ENCODE measurements around the gene DOC2B. TPM values are rescaled to one million over a fixed set of nuclear protein-coding genes. Genes with fewer than 3 reads are reported as not detected.

DOC2B gene
- total and polyA plus RNA-seq, 2 of the 13 experiments (the other 11 are each of a cell fraction or from before 2014, with no cell fraction given): 0.09 to 0.22 TPM

DNA sequence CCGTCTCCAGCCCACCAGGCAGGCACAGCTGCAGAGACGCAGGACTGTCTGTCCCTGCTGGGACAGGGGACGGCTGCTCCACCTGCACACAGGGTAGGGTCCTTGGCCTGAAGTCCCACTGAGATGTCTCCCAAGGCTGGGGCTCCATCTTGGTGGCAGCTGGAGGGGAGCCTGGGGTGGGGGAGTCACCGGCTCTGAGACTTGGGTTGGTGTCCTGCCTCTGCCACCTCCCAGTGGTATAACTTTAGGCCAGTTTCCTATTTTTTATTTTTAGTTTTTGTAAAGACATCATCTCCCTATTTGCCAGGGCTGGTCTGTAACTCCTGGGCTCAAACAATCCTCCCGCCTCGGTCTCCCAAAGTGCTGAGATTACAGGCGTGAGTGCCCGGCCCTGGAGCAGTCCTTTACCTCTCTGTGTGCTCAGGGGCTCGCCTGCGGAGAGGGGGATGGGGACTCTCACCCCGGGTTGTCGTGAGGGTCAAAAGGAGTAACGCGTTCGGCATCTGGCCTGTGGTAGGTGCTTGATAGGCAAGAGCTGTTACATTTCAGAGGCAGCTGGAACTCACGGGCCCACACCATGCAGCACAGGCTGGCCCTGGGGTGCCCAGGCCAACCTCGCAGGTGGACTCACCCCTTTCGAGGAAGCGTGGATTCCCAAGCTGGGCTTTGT is 46.6 kb upstream of the DOC2B start:
- no peak for ATAC-seq
- H3K27ac ChIP-seq (ENCODE audit: extremely low read length, insufficient read depth, low read length): no peak overlapping the region
- no peak overlapping the region for H3K9ac ChIP-seq (ENCODE audit: insufficient read depth, low read depth, low read length)
- FAIRE-seq: no peak
- DNase-seq (ENCODE audit: low spot score): no peak
- intact Hi-C loops (cut with micrococcal nuclease; ENCODE audit: unreplicated experiment): no loop called here
- H2AFZ ChIP-seq (ENCODE audit: low read length): no peak overlapping the region
- TF ChIP-seq ZNF75D (CRISPR knock-in tag; IDR thresholded peaks at IDR 0.05; ENCODE audit: borderline replicate concordance) (no peak), CCAR2 (optimal IDR thresholded peaks at IDR 0.05; ENCODE audit: low read depth, low read length) (no peak), PRPF4 (IDR thresholded peaks at IDR 0.05; ENCODE audit: low read depth, low read length, poor library complexity, severe bottlenecking) (no peak), ZFY (CRISPR knock-in tag; IDR thresholded peaks at IDR 0.05) (no peak), SNRNP70 (IDR thresholded peaks at IDR 0.05; ENCODE audit: low read depth, low read length) (no peak), RFXAP (CRISPR knock-in tag; IDR thresholded peaks at IDR 0.05; ENCODE audit: borderline replicate concordance) (no peak)
- H3K4me3 ChIP-seq (replicated peaks in 1 of 3; ENCODE audit: insufficient read depth in 1 of 3, low read depth in 2 of 3, low read length in 3 of 3): no peak overlapping the region
- CTCF ChIA-PET (ENCODE audit: low intra/inter-chr PET ratio, low total read pairs): no interaction called here
- no peaks in the 10 kb centered on the region for H3K79me2 ChIP-seq (ENCODE audit: insufficient read depth, low read length)
- H4K20me1 ChIP-seq (ENCODE audit: insufficient read depth, low read length): peaks cover 2% of the 10 kb centered on the region; the same call in 1 of the 2 replicates
- no TSS peak for BruUV-seq (replicated peaks)
- H3K4me2 ChIP-seq (ENCODE audit: low read depth, low read length): no peak overlapping the region
- H3K9me3 ChIP-seq (ENCODE audit: low read length): no peaks in the 10 kb centered on the region
- H3K4me1 ChIP-seq (ENCODE audit: insufficient read depth, low read length): peaks cover 7% of the 10 kb centered on the region
- no peaks in the 10 kb centered on the region for H3K36me3 ChIP-seq (replicated peaks in 1 of 2; ENCODE audit: control insufficient read depth in 1 of 2, insufficient read depth in 2 of 2, low read length in 2 of 2)
- no peaks in the 10 kb centered on the region for H3K27me3 ChIP-seq (ENCODE audit: control insufficient read depth in 1 of 2, insufficient read depth in 2 of 2, low read length in 2 of 2)
- in situ Hi-C loops (cut with HindIII; ENCODE audit: extremely low pct_ligation_motif_present, low pct_unique_long_range_greater_than_20kb): no loop called here
- 99% methylated on average over 11 of the region's 19 CpGs for WGBS (ENCODE audit: low lambda C conversion rate)
- POLR2A ChIA-PET: no interaction called here

- H3K4me3 ChIP-seq (replicated peaks in 1 of 3; ENCODE audit: insufficient read depth in 1 of 3, low read depth in 2 of 3, low read length in 3 of 3): no peak overlapping the region
- H2AFZ ChIP-seq (ENCODE audit: low read length): no peak overlapping the region
- H3K79me2 ChIP-seq (ENCODE audit: insufficient read depth, low read length): no peaks in the 10 kb centered on the region
- no peaks in the 10 kb centered on the region for H3K27me3 ChIP-seq (ENCODE audit: control insufficient read depth in 1 of 2, insufficient read depth in 2 of 2, low read length in 2 of 2)
- in situ Hi-C loops (cut with HindIII; ENCODE audit: extremely low pct_ligation_motif_present, low pct_unique_long_range_greater_than_20kb) (no loop called here), intact Hi-C loops (cut with micrococcal nuclease; ENCODE audit: unreplicated experiment) (no loop called here)
- H3K36me3 ChIP-seq (replicated peaks in 1 of 2; ENCODE audit: control insufficient read depth in 1 of 2, insufficient read depth in 2 of 2, low read length in 2 of 2): no peaks in the 10 kb centered on the region
- H3K9ac ChIP-seq (ENCODE audit: insufficient read depth, low read depth, low read length): no peak overlapping the region
- no peak overlapping the region for H3K27ac ChIP-seq (ENCODE audit: extremely low read length, insufficient read depth, low read length)
- no peak for ATAC-seq
- H3K4me2 ChIP-seq (ENCODE audit: low read depth, low read length): no peak overlapping the region
- no peak for DNase-seq (ENCODE audit: low spot score)
- ChIA-PET POLR2A (no interaction called here), CTCF (ENCODE audit: low intra/inter-chr PET ratio, low total read pairs) (no interaction called here)
- FAIRE-seq: no peak
- no peaks in the 10 kb centered on the region; the same call in 1 of the 2 replicates for H4K20me1 ChIP-seq (ENCODE audit: insufficient read depth, low read length)
- no TSS peak for BruUV-seq (replicated peaks)
- TF ChIP-seq SIN3B (IDR thresholded peaks at IDR 0.05; ENCODE audit: low read length): no peak
- TF ChIP-seq AGO2 (optimal IDR thresholded peaks at IDR 0.05; ENCODE audit: low read depth, low read length): peak; percentile 23
- WGBS (ENCODE audit: low lambda C conversion rate): 92% methylated on average over 8 of the region's 15 CpGs
- no peaks in the 10 kb centered on the region for H3K9me3 ChIP-seq (ENCODE audit: low read length)
- no peaks in the 10 kb centered on the region for H3K4me1 ChIP-seq (ENCODE audit: insufficient read depth, low read length)
These were observed 45.9 kb upstream of the DOC2B start for GRCh38 chr17:227078-227945.

Data from HepG2 (cell line).